ENCODE results near the gene PDXK.
"Not testable (repeated sequence)": the region's sequence is repeated elsewhere in the genome, so short reads cannot be mapped to it uniquely, and the experiment has no call there.

The PDXK gene

GRCh38 chr21:43697758-43698643, 20.9 kb upstream of the PDXK start:
- no peak for DNase-seq

DNA sequence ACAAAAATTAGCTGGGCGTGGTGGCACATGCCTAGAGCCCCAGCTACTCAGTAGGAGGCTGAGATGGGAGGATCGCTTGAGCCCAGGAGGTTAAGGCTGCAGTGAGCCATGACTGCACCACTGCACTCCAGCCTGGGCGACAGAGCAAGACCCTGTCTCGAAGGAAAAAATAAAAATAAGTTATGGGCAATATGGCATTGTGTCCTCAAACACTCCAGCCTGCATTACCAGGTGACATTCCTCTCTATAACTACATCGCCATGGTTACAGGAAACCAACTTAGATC, 19.5 kb upstream of the PDXK start:
- DNase-seq: not testable (repeated sequence)

GRCh38 chr21:43699933-43700599, 18.9 kb upstream of the PDXK start:
- no peak for DNase-seq

GRCh38 chr21:43701936-43702784, 16.8 kb upstream of the PDXK start:
- DNase-seq: no peak

- no peak for DNase-seq
Measured at GRCh38 chr21:43702785-43703034, 16.2 kb upstream of the PDXK start.

DNA sequence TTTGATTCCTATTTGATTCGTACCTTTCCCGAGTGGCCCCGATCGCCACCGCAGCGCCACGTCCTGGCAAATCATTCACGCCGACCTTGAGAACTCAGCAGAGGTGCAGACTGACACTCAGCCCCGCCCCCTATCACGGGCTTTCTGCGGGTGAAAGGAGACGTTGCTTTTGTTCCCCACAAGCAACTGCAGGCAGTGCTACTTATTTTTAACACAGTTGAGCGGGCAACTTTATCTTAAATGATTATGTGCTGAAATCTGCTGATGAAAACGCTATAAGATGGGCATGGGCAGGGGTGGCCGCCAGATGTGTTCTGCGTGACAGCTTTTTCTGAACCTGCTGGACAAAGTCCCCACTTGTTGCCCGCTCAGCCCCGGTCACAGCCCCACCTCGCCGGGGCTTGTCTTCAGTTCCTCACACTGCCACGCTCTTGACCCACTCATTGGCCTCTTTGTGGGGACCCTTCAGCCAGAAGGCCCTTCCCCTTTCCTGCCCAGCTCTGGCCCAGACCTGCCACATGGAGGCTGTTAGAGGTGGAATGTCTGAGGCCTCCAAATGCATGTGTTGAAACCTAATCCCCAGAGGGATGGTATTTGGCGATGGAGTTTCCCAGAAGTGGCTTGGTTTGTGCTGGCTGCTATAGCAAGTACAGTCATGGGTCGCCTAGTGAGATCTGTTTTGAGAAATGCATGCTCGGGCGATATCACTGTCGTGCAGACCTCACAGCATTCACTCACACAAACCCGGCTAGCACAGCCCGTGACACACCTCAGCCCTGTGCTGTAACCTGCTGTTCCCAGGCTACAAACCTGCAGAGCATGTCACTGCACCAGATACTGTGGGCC, 15.7 kb upstream of the PDXK start:
- DNase-seq: no peak

DNA sequence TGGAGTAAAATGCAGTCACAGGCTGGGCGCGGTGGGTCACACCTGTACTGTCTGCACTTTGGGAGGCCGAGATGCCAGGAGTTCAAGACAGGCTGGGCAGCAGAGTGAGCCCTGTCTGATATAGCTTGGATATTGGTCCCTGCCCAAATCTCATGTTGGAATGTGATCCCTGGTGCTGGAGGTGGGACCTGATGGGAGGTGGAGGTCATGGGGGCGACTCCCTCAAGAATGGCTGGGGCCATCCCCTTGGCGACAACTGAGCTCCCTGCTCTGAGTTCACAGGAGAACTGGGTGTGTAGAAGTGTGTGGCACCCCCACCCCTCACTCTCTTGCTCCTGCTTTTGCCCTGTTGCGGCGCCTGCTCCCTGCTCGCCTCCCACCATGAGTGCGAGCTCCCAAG, 11.5 kb upstream of the PDXK start:
- DNase-seq: no peak

DNA sequence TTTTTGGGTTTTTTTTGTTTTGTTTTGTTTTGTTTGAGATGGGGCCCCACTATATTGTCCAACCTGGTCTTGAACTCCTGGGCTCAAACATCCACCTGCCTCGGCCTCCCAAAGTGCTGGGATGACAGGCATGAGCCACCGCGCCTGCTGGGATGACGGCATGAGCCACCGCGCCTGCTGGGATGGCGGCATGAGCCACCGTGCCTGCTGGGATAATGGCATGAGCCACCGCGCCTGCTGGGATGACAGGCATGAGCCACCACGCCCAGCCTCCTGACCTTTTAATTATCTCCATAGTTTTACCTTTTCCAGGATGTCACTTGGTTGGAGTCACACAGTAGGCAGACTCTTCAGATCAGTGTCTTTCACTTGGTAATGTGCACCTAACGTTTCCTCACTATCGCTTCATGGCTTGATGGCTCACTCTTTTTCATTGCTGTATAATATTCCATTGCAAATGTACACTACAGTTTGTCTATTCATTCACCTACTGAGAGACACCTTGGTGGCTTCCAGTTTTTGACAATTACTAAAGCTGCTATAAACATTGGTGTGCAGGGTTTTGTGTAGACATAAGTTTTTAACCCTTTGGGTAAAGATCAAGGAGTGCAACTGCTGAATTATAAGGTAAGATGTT, 10.1 kb upstream of the PDXK start:
- DNase-seq: no peak

- no peak for DNase-seq
Measured at GRCh38 chr21:43712268-43712942, 6.5 kb upstream of the PDXK start.

- not testable (repeated sequence) for DNase-seq
Measured at GRCh38 chr21:43713123-43713522, 5.8 kb upstream of the PDXK start.

- no peak for DNase-seq
Measured at GRCh38 chr21:43716376-43717165, 2.4 kb upstream of the PDXK start.

DNA sequence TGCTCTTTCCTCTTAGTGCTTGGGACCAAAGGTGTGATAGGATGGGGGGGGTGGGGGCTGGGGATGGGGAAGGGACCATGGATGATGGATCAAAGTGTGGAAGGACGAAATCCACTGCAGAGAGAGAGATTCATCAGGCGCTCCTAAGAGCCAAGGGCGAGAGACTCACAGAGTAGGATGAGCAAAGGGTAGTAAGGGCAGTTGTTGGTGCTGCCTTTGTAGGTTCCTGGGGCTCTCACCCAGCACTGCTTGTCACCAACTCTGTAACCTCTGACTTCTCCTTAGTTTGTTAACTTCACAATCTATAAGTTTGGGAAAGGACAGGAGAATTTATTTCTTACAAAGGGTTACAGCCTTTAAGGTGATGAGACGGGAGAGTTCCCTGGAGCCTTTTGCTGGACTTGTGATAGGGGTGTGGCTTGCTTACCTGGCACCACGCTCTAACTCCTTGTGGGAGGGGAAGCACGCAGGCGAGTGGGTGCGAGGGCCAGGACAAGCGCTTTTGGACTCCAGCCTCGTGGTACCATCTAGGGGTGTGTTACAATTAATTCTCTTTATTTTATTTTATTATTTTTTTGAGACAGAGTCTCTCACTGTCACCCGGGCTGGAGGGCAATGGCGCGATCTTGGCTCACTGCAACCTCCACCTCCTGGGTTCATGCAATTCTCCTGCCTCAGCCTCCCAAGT, 1.6 kb upstream of the PDXK start:
- no peak for DNase-seq

- DNase-seq: no peak
Measured at GRCh38 chr21:43717967-43718871, 710 bp upstream of the PDXK start.

DNA sequence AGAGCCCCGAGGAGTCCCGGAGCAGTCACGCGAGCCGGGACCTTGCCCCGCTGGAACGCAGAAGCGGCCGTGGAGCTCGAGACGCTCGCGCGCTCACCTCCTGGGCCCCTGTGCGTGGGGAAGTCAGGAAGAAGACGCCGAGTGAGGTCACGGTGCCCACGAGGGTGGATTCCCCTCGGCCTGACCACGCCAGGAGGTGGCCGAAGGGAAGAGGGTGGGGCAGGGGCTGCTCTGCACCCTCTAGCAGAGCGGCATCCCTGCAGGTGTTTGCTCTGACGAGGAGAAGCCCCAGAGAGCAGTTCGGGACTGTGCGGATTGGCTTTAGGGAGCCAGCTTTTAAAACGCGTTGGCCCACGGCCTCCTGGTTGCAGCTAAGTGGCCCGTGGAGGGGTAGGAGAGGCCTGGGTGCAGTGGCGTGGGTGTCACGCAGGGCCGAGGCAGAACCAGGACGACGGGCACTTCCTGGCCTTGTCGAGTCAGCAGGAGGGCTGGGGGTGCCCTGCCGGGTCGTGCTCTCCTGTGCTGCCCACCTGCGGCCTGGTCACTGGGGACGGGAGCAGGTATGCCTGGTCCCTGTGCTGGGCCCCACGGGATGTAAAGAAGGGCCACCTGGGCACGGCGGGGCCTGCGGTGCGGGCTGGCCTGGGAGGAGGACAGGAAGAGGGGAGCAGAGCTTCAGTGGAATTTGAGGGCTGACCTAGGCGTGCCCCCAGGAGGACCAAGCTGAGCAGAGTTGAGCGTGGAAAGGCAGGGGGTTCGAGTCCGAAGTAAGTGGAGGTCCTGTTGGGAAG, 1.0 kb downstream of the PDXK start:
- DNase-seq: no peak

- no peak for DNase-seq
Measured at GRCh38 chr21:43720539-43721166, 1.7 kb downstream of the PDXK start.

- no peak for DNase-seq
Measured at GRCh38 chr21:43721206-43721605, 2.3 kb downstream of the PDXK start.

- no peak for DNase-seq
Measured at GRCh38 chr21:43721939-43722338, 3.0 kb downstream of the PDXK start.

DNA sequence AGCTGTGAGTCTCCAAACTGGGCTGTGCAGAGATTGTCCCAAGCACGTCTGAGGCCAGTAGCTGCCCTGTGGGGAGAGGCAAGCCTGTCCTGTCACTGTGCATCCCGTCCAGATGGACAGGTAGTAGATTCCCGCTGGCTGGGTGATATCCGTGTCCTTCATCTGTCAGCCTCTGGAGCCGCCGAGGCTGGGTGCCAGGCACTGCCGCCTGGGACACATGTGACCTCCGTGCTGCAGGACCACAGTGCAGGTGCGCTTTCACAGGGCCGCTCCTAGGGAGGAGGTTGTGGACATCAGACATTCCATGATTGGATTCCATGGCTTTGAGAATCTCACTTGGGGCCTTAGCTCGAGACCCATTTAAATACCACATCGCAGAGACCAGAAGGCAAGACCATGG, 4.7 kb downstream of the PDXK start:
- DNase-seq: no peak

Data from activated CD4-positive, CD25-positive, alpha-beta regulatory T cell treated with anti-CD3 and anti-CD28 coated beads, Interleukin-2, amount 50 U/mL, for 72 hours (primary cell).